22Rv1 (cell line): Measurements from ENCODE around the gene CCDC17.
A peak's percentile ranks its signal among the peaks of the same experiment; 100 is the strongest.

Experiments used
- H3K27ac ChIP-seq: fragments of 450-650 bp; 2 replicates; pipeline ENCODE4 v1.5.1; 2017
- ZFX ChIP-seq: fragments of 450-650 bp; IDR thresholded peaks from 2 replicates; pipeline ENCODE4 v1.6.1; 2017; ENCODE audit warnings: antibody characterized with exemption, borderline replicate concordance
- TF ChIP-seq, protein P1 (sequence below): fragments of 450-650 bp; IDR thresholded peaks from 2 replicates; pipeline ENCODE4 v1.5.1; 2017; ENCODE audit warnings: mild to moderate bottlenecking

Gene CCDC17

GRCh38 chr1:45643321-45643720 lies 19.5 kb upstream of the CCDC17 start:
- TF ChIP-seq, protein P1, sequence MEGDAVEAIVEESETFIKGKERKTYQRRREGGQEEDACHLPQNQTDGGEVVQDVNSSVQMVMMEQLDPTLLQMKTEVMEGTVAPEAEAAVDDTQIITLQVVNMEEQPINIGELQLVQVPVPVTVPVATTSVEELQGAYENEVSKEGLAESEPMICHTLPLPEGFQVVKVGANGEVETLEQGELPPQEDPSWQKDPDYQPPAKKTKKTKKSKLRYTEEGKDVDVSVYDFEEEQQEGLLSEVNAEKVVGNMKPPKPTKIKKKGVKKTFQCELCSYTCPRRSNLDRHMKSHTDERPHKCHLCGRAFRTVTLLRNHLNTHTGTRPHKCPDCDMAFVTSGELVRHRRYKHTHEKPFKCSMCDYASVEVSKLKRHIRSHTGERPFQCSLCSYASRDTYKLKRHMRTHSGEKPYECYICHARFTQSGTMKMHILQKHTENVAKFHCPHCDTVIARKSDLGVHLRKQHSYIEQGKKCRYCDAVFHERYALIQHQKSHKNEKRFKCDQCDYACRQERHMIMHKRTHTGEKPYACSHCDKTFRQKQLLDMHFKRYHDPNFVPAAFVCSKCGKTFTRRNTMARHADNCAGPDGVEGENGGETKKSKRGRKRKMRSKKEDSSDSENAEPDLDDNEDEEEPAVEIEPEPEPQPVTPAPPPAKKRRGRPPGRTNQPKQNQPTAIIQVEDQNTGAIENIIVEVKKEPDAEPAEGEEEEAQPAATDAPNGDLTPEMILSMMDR: no peak
- no peak for TF ChIP-seq ZFX

GRCh38 chr1:45640293-45640692 lies 16.4 kb upstream of the CCDC17 start:
- H3K27ac ChIP-seq: no peak overlapping the region
- TF ChIP-seq ZFX: no peak
- TF ChIP-seq, protein P1: no peak

More at GRCh38 chr1:45643321-45643720, 19.5 kb upstream of the CCDC17 start:
- peak overlapping the region; percentile 33; the same call in 1 of the 2 replicates for H3K27ac ChIP-seq

DNA sequence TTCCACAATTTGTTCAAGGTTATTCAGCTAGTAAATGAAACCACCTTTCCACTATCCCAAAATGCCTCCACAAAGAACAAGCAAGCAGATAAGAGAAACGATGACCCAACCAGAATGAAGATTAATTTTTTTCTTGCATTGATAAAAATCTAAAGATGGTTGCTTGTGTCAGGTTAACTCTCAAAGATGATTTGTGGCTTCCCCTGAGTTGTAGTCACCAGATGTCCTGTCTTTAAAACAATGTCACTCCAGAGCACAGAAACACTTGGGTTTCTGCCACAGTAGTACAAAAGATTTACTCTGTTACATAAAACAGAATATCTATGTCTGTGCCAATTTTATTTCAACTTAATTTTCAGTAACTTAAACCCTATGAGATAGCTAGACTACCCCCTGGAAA lies 11.4 kb upstream of the CCDC17 start:
- peak overlapping the region; percentile 14; the same call in 1 of the 2 replicates for H3K27ac ChIP-seq
- TF ChIP-seq ZFX: no peak
- TF ChIP-seq, protein P1: no peak

GRCh38 chr1:45630429-45630828 lies 6.6 kb upstream of the CCDC17 start:
- TF ChIP-seq, protein P1: no peak
- H3K27ac ChIP-seq: no peak overlapping the region

- H3K27ac ChIP-seq: no peak overlapping the region
- no peak for TF ChIP-seq ZFX
- TF ChIP-seq, protein P1: no peak
Observed at GRCh38 chr1:45629035-45629434, 5.2 kb upstream of the CCDC17 start.

DNA sequence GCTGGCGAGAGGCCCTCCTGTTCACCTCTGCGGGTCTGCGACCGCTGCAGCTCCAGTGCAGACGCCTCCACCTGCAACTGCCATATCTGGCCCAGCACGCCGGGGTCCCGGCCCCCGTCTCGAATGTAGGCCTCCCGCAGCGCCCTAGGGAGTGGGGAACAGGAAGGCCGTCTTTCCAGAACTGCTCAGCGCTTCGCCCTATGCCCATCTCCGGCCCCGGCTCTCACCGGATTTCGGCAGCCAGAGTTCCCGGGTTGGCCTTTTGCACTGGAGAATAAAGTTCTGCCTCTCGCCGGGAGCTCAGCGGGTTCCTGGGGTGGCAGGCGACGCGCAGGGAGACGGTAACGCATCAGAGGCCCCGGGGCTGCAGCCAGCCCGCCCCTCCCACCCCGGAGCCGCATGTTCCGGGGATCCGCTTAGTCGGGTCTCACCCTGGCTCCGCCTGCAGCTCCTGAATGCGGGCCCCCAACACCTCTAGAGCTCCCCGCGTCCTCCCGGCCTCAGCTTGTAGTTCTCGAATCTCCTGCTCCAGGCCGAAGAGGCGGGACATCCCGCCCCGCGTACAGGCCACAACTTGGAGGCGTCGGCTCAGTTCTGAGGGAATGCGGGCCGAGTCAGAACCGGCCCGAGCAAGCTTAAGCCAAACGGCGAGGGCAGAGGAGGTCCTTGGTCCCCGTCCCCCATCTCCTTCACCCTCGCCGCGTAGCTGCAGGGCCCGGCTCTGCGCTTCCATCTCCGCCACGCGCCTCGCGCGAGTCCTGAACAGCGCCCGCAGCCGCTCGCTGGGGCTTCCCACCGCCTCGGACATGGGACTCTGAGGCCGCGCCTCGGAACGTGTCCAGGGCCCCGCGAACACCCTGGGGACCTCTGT lies 1.1 kb downstream of the CCDC17 start:
- no peak overlapping the region for H3K27ac ChIP-seq
- TF ChIP-seq ZFX: no peak
- TF ChIP-seq, protein P1: no peak

GRCh38 chr1:45621895-45622523 lies 1.8 kb downstream of the CCDC17 start:
- no peak for TF ChIP-seq ZFX
- TF ChIP-seq, protein P1: no peak

More at GRCh38 chr1:45621895-45622523, 1.8 kb downstream of the CCDC17 start:
- H3K27ac ChIP-seq: peak overlapping the region; percentile 43; the same call in 1 of the 2 replicates
